Smooth muscle cell of the umbilical artery (primary cell): Measurements from ENCODE around the gene RNF214. TPM values are rescaled to one million over a fixed set of nuclear protein-coding genes. Genes with fewer than 3 reads are reported as not detected.

Experiments
- total RNA-seq: library from RNA; depleted of rRNA; stranded (reverse); fragments of >200 nt; gene quantifications from 2 replicates; pipeline ENCODE4 v1.2.3, GENCODE V29; 2014

The RNF214 gene
- total RNA-seq: 9.8 and 12.8 TPM in 2 replicates

GRCh38 chr11:117232092-117232878 is at the start of gene RNF214:
TSS of gene RNF214 (plus strand) at chr11:117232671. CDS start at chr11:117234273, 1,602 bp downstream.

GRCh38 chr11:117199053-117199915 is 33.2 kb upstream of the RNF214 start, which contains the start of gene TAGLN:
TSS of gene TAGLN (plus strand) at chr11:117199370. CDS start at chr11:117203014, 3,644 bp downstream.

GRCh38 chr11:117231842-117232091 is 704 bp upstream of the RNF214 start, which contains the start of gene PCSK7:
TSS of gene PCSK7 (minus strand) at chr11:117232073. CDS start at chr11:117229844, 2,229 bp downstream.

GRCh38 chr11:117290809-117291396 is 58.4 kb downstream of the RNF214 start, which contains the start of gene BACE1-AS:
TSS of gene BACE1-AS (plus strand) at chr11:117291346.

GRCh38 chr11:117316197-117316961 is 83.9 kb downstream of the RNF214 start, which contains the start of gene BACE1:
TSS of gene BACE1 (minus strand) at chr11:117316256. CDS start at chr11:117315795, 461 bp downstream.

GRCh38 chr11:117327567-117328374 is 95.3 kb downstream of the RNF214 start, which contains the start of gene CEP164:
TSS of gene CEP164 (plus strand) at chr11:117327854. CDS start at chr11:117338587, 10,733 bp downstream.

Other genes with a start within 250 kb of the RNF214 start
- gene SIK3, start 134.2 kb upstream of the RNF214 start, total RNA-seq: 16.6 and 36.9 TPM in 2 replicates
- 139 and 201 TPM in 2 replicates for gene PAFAH1B2, start 88.4 kb upstream of the RNF214 start, total RNA-seq
- 19.6 and 35.8 TPM in 2 replicates for gene SIDT2, start 53.9 kb upstream of the RNF214 start, total RNA-seq
- gene TAGLN, start 33.3 kb upstream of the RNF214 start, total RNA-seq: 3,181 and 4,352 TPM in 2 replicates
- gene PCSK7, start 598 bp upstream of the RNF214 start, total RNA-seq: 58.2 and 70.0 TPM in 2 replicates
- 2.4 and 4.7 TPM in 2 replicates for gene BACE1-AS, start 58.7 kb downstream of the RNF214 start, total RNA-seq
- 34.1 and 44.4 TPM in 2 replicates for gene BACE1, start 83.6 kb downstream of the RNF214 start, total RNA-seq
- gene CEP164, start 95.2 kb downstream of the RNF214 start, total RNA-seq: 32.4 and 37.6 TPM in 2 replicates